T47D (cell line): ENCODE data around the gene PPIL6.
"Not testable (repeated sequence)": the region's sequence is repeated elsewhere in the genome, so short reads cannot be mapped to it uniquely, and the experiment has no call there.

Experiments used
- DNase-seq, 2 experiments: peaks; one replicate each; pipeline versions ENCODE4 v3.0.0 to v3.0.0-alpha.2; 2011 to 2012; ENCODE audit warnings: low read depth in 1 of 2, low spot score in 1 of 2
- JUND ChIP-seq: IDR thresholded peaks from 2 replicates; pipeline ENCODE4 v1.6.1; 2012; ENCODE audit warnings: low read depth
- in situ Hi-C: cut with HindIII; loops from 2 replicates; pipeline ENCODE4 v1.10.0; 2016; ENCODE audit warnings: low sequenced_read_pairs, low pct_unique_long_range_greater_than_20kb

PPIL6 gene

GRCh38 chr6:109477184-109477583 is 36.8 kb upstream of the PPIL6 start:
- no peak for TF ChIP-seq JUND
- in situ Hi-C loops, result no loop called here

GRCh38 chr6:109475625-109476024 is 35.2 kb upstream of the PPIL6 start:
- no peak for DNase-seq
- in situ Hi-C loops, result no loop called here
- no peak for TF ChIP-seq JUND

More at GRCh38 chr6:109477184-109477583, 36.8 kb upstream of the PPIL6 start:
- DNase-seq, result no peak

GRCh38 chr6:109474995-109475394 is 34.6 kb upstream of the PPIL6 start:
- in situ Hi-C loops, result no loop called here

DNA sequence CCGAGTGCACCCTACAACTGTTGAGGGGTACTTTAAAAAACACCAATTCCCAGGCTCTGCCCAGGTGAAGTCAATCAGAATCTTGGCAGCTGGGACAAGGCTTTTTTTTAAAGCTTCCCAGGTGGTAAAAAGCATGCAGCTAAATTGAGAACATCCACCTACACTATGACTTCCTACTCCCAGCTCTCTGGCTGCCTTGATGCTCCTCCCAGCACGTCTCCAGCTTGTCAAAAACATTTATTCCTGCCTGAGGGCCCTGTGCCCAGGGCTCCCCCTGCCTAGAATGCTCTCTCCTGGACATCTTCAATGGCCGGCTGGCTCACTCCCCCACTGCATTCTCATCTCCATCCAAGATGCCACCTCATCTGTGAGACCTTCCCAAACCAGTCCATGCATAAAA is 32.7 kb upstream of the PPIL6 start:
- TF ChIP-seq JUND, result no peak
- DNase-seq, result no peak
- in situ Hi-C loops, result no loop called here

More at GRCh38 chr6:109474995-109475394, 34.6 kb upstream of the PPIL6 start:
- DNase-seq, result no peak
- no peak for TF ChIP-seq JUND

DNA sequence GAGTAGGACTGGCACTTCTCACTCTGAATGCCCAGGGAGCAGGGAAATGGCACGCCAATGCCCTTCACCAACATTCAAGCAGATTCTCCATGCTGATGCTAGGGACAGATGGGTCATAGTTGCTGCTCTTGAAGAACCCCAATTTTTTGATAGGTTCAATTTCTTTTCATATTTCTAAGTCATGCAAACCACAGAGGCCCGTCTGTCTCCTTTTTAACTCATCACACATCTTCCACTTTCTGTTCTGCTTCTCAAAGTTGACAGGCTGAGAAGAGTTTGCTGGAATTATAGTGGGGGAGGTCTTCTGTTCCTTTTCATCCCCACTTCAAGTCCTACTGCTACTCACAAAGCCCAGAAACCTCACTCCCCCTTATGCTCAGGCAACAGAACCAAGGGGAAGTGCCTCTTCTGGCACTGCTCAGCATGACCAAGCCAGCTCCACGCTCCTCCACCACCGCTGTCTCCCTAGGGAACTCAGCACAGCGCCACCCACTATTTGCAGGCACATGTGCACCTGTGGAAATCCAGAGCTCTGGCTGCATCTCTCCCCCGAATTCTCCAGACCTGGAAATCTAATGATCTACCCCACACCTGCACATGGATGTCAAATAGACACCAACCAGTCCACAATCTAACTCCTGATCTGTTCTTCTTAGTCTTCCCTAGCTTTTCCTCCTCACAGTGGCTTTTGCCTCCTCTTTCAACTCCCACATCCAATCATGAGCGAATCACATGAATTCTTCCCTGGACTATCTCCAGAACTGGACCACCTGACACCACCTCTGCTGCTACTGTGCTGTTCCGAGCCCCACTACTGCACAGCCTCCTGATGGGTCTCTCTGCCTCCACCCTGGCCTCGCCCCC is 31.9 kb upstream of the PPIL6 start:
- no peak for DNase-seq
- in situ Hi-C loops, result no loop called here
- no peak for TF ChIP-seq JUND

GRCh38 chr6:109471105-109471810 is 30.8 kb upstream of the PPIL6 start:
- no peak for DNase-seq
- no peak for TF ChIP-seq JUND
- in situ Hi-C loops, result no loop called here

- in situ Hi-C loops, result no loop called here
- TF ChIP-seq JUND, result no peak
- no peak for DNase-seq
These were observed 29.3 kb upstream of the PPIL6 start for GRCh38 chr6:109469591-109470189.

GRCh38 chr6:109467696-109468095 is 27.3 kb upstream of the PPIL6 start:
- TF ChIP-seq JUND, result no peak
- no peak for DNase-seq
- in situ Hi-C loops, result no loop called here

DNA sequence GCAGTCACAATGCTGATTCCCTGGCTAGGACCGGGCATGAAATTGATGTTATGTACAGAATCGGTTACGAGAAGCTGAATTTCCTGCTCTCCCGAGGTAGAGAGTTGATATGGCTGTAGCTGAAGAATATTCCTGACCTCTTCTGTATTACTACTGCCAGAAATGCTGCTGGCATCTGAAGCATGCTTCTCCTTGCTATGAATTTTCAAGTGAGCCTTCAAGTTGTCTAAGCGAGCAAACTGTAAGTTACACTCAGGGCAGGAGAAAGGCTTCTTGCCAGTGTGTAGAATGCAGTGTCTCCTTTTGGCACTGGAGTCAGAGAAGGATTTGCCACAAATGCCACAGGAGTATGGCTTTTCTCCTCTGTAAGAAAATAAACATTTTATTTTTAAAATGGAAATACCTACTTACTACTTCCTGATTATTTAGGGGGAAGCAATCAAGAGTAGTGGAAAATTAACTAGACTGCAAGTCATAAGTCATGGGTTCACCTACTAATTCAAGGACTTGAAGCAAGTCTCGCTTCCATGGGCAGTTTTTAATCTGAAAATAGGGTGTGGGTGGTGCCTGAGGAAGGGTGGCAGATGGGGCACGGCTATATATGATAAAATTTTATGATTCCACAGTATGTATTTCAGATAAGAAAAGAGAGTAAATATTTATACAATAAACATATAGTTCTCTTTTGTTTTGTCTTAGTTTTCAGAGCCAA is 25.9 kb upstream of the PPIL6 start:
- in situ Hi-C loops, result no loop called here
- no peak for DNase-seq
- TF ChIP-seq JUND, result no peak

GRCh38 chr6:109465772-109466171 is 25.3 kb upstream of the PPIL6 start:
- in situ Hi-C loops, result no loop called here

DNA sequence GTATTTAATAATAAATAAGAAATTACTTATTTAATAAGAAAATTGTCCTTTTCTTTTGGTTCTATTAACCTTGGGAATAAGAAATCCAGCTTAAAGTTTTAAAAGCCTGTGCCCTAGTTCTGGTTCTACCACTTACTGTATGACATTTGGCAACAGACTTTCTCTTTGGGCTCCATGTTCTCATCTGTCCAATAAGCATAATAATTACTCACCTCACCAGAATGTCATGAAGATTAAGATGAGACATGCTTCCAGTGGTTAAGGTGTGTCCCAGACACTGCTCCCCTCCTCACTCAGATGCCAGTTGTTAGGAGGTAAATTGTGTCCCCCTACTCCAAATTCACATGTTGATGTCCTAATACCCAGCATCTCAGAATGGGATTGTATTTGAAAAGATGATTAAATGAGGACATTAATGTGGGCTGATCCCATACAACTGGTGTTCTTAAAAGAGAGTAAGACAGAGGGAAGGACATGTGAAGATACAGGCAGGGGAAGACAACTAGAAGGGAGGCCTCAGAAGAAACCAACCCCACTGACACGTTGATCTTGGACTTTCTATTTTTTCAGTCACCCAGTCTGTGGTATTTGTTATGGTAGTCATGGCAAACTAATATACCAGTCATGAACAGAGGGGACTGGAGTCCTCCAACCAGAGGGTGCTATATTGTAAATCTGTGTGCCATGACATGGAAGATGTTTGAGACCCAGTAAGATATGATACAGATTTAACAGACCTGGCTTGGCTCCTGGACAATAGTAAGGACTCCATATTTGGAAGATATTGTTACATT is 21.5 kb upstream of the PPIL6 start:
- DNase-seq, result no peak
- TF ChIP-seq JUND, result no peak
- in situ Hi-C loops, result no loop called here

More at GRCh38 chr6:109465772-109466171, 25.3 kb upstream of the PPIL6 start:
- no peak for TF ChIP-seq JUND
- DNase-seq, result no peak

- in situ Hi-C loops, DNase-seq: not testable (repeated sequence)
These were observed 20.8 kb upstream of the PPIL6 start for GRCh38 chr6:109461205-109461604.
